ENCODE results near the gene CDC27. TPM values are rescaled to one million over a fixed set of nuclear protein-coding genes. Genes with fewer than 3 reads are reported as not detected.

The CDC27 gene
- polyA plus RNA-seq, 1 donor from 2014 or later, result 50.1 TPM

DNA sequence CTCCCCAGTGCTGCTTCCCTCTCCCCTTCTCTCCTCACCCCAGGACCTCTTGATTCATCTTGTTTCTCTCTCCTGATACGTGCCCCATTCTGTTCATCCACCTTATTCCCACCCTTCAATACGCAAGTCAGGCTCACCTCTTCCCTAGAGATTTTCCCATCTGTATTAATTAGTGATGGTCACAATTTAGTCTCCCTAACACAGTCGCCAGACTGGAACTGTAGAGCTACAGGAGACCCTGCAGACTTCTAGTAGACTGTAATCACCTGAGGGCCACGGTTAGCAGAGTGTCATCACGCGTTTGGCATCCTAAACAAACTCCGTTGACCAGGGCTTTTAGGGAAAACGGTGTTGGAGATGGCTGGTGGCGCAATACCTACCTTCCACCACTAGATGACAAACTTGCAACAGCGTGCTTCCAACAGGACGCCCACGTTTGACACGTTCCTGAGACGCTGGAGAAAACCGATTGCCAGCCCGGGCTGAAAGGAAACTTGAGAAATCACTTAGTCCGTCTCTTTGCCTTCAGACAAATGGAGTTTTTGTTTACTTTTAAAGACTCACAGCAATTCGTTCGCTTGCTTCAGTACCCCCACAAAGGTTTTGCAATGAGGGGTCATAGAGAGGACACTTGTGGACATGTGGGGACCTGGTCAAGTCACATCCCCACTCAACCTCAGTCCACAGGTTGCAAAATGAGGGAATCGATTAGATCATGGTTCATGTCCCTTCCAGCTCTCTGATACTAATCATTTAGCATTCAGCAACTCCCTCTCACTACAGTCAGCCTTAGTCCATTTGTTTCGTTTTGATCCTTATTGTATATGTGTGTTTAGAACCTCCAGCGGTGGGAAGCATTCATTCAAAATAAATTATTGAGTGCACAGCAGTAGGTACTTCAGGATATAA lies 40.7 kb upstream of the CDC27 start:
- no peak overlapping the region for H2AFZ ChIP-seq (ENCODE audit: low read depth, low read length)
- H3K27me3 ChIP-seq (ENCODE audit: insufficient read depth, low read depth, low read length), result no peaks in the 10 kb centered on the region
- no peaks in the 10 kb centered on the region for H3K9me2 ChIP-seq (ENCODE audit: insufficient read depth, low read length)
- no peaks in the 10 kb centered on the region for H3F3A ChIP-seq (ENCODE audit: insufficient read depth, low read length, poor library complexity, severe bottlenecking)
- no peak overlapping the region for H3K27ac ChIP-seq (ENCODE audit: low read length)
- peak; percentile 92 for TF ChIP-seq RAD21 (conservative IDR thresholded peaks at IDR 0.05)
- TF ChIP-seq REST (IDR thresholded peaks at IDR 0.05; ENCODE audit: borderline replicate concordance), result no peak
- TF ChIP-seq, protein P1, sequence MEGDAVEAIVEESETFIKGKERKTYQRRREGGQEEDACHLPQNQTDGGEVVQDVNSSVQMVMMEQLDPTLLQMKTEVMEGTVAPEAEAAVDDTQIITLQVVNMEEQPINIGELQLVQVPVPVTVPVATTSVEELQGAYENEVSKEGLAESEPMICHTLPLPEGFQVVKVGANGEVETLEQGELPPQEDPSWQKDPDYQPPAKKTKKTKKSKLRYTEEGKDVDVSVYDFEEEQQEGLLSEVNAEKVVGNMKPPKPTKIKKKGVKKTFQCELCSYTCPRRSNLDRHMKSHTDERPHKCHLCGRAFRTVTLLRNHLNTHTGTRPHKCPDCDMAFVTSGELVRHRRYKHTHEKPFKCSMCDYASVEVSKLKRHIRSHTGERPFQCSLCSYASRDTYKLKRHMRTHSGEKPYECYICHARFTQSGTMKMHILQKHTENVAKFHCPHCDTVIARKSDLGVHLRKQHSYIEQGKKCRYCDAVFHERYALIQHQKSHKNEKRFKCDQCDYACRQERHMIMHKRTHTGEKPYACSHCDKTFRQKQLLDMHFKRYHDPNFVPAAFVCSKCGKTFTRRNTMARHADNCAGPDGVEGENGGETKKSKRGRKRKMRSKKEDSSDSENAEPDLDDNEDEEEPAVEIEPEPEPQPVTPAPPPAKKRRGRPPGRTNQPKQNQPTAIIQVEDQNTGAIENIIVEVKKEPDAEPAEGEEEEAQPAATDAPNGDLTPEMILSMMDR (IDR thresholded peaks at IDR 0.05; ENCODE audit: poor library complexity, severe bottlenecking), result peak; percentile 97
- peak; percentile 66 for TF ChIP-seq MXI1 (conservative IDR thresholded peaks at IDR 0.05; ENCODE audit: poor library complexity, severe bottlenecking)
- TF ChIP-seq SMC3 (conservative IDR thresholded peaks at IDR 0.05; ENCODE audit: poor library complexity), result peak; percentile 95
- no peak for TF ChIP-seq POLR2AphosphoS5 (IDR thresholded peaks at IDR 0.05)
- no peak for TF ChIP-seq EZH2 (IDR thresholded peaks at IDR 0.05; ENCODE audit: borderline replicate concordance, insufficient read depth, low read length, poor library complexity, severe bottlenecking)
- no peaks in the 10 kb centered on the region for H3K79me2 ChIP-seq (replicated peaks; ENCODE audit: insufficient read depth, low read length)
- H4K20me1 ChIP-seq (ENCODE audit: insufficient read depth), result no peaks in the 10 kb centered on the region
- no peak overlapping the region for H3K9ac ChIP-seq (ENCODE audit: low read length)
- H3K36me3 ChIP-seq (ENCODE audit: insufficient read depth, low read length), result no peaks in the 10 kb centered on the region
- H3K4me2 ChIP-seq (ENCODE audit: low read length), result no peak overlapping the region
- H3K9me3 ChIP-seq (ENCODE audit: low read length), result no peaks in the 10 kb centered on the region
- H3K4me3 ChIP-seq (ENCODE audit: low read length), result no peak overlapping the region

- Histone ChIP-seq H3K4me3 (ENCODE audit: low read length) (no peak overlapping the region), H3K4me2 (ENCODE audit: low read length) (no peak overlapping the region)
- TF ChIP-seq POLR2AphosphoS5 (IDR thresholded peaks at IDR 0.05) (no peak), RAD21 (conservative IDR thresholded peaks at IDR 0.05) (no peak), EZH2 (IDR thresholded peaks at IDR 0.05; ENCODE audit: borderline replicate concordance, insufficient read depth, low read length, poor library complexity, severe bottlenecking) (no peak), MXI1 (conservative IDR thresholded peaks at IDR 0.05; ENCODE audit: poor library complexity, severe bottlenecking) (no peak), EP300 (conservative IDR thresholded peaks at IDR 0.05; ENCODE audit: poor library complexity, severe bottlenecking) (no peak)
- TF ChIP-seq, protein P1 (IDR thresholded peaks at IDR 0.05; ENCODE audit: poor library complexity, severe bottlenecking), result no peak
Observed at GRCh38 chr17:47227862-47228261, 38.8 kb upstream of the CDC27 start.

More at GRCh38 chr17:47227862-47228261, 38.8 kb upstream of the CDC27 start:
- no peaks in the 10 kb centered on the region for H3K9me2 ChIP-seq (ENCODE audit: insufficient read depth, low read length)
- no peaks in the 10 kb centered on the region for H3K79me2 ChIP-seq (replicated peaks; ENCODE audit: insufficient read depth, low read length)
- no peaks in the 10 kb centered on the region for H3K36me3 ChIP-seq (ENCODE audit: insufficient read depth, low read length)
- no peak overlapping the region for H3K9ac ChIP-seq (ENCODE audit: low read length)
- H3K9me3 ChIP-seq (ENCODE audit: low read length), result no peaks in the 10 kb centered on the region
- H3K27ac ChIP-seq (ENCODE audit: low read length), result no peak overlapping the region
- no peaks in the 10 kb centered on the region for H3F3A ChIP-seq (ENCODE audit: insufficient read depth, low read length, poor library complexity, severe bottlenecking)
- no peaks in the 10 kb centered on the region for H4K20me1 ChIP-seq (ENCODE audit: insufficient read depth)
- H3K27me3 ChIP-seq (ENCODE audit: insufficient read depth, low read depth, low read length), result no peaks in the 10 kb centered on the region
- H2AFZ ChIP-seq (ENCODE audit: low read depth, low read length), result no peak overlapping the region

All from neural cell (in vitro differentiated cells).